T-helper 22 cell (primary cell): ENCODE results near the gene CCL7.

Experiments
- DNase-seq: peaks from one replicate; pipeline ENCODE4 v3.0.0-alpha.2; 2020; ENCODE audit warnings: low read depth

The CCL7 gene

DNA sequence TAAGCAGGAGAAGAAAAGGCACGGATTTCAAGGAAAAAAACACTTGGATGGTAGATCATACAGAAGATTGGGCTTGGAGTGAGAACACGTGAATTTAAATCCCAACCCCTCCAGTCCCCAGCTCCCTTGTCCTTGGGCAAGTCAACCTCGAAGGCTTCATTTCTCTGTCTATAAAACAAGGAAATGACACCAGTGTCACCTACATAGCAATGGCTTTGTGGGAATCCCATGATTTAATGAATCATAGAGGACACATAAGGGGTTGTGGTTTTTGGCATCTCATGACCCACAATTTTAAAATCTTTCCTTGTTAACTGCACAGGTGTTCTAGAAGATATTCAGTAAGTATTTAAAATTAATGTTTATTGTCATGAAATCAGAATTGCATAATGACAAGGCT, 23.1 kb upstream of the CCL7 start:
- no peak for DNase-seq

DNA sequence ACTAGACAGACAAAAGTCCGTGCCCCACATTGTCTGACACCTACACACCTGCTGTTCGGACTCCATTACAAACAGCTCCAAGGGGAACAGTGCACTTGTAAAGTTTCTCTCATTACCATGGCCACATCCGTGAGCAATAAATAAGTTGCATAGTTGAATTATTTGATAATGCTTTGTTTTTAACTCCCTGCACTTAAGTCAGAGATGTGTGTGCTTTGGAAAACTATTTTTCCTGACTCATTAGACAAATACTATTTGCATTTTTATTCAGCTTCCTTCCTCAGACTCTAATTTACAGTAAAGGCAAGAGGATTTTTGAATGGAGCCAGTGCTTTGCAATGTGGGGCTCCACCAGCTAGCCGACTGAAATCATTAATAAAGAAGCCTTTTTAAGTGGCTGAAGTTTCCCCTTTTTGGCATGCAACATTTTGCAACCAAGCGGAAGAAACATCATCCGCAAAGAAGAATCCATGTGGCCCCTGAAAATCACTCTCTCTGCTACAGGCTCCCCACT, 21.5 kb upstream of the CCL7 start:
- DNase-seq, result no peak

DNA sequence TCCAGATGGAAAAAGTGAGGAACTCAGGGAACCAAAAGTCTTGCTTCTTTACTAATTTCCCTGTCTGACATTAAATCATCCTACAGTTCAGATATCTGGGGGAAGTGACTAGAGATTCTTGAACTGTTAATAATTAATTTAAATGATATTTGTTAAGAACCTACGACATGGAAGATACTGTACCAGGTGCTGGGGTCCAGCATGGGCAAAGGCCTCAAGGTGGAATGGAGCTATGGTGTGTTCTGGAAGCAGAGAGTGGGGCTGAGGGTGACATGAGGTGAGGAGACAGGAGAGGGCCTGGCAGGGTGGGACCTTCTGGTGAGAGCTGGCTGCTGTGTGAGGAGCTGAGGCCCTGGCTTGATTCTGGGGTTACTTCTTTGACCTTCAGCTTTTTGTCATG, 21.0 kb upstream of the CCL7 start:
- no peak for DNase-seq

DNA sequence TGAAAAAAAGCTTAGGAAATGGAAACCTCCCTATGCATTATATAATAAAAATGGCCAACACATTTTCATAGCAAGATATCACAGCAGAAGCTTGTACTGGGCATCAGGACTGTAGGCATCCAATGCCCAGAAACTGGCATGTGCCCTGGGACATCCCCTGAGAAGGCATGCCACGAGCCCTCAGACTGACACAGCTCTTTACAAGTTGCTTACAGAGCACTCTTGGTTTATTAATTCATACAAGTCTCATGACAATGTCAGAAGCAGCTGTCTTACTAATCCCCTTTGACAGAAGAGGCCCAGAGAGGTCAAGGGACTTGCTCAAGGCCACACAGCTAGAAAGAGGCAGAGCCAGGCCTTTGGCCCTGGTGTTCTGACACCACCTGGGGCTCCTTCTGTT, 20.5 kb upstream of the CCL7 start:
- no peak for DNase-seq

DNA sequence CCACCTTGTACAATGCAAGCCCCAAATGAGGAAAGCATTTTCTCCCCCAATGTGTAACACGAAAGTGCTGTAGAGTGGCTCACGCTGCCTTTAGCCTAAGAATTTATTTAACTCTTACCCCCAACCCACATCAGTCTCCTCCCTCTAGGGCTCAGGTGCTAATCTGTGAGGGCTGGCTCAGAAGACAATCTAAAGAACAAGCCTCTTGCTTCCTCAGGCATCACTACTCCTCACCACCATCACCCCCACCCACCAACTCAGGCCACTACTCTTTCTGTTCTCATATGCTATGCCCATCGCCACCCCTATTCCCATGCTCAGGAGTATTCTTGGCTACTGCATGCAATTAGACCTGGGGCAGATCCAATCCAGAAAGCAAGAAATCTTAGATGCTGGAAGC, 18.8 kb upstream of the CCL7 start:
- no peak for DNase-seq

- no peak for DNase-seq
Observed at GRCh38 chr17:34252095-34252443, 18.0 kb upstream of the CCL7 start.

GRCh38 chr17:34252444-34253138, 17.4 kb upstream of the CCL7 start:
- no peak for DNase-seq

GRCh38 chr17:34253139-34253525, 16.9 kb upstream of the CCL7 start:
- DNase-seq, result no peak

- no peak for DNase-seq
Observed at GRCh38 chr17:34254146-34254545, 15.9 kb upstream of the CCL7 start.

GRCh38 chr17:34254651-34255380, 15.2 kb upstream of the CCL7 start, which contains the start of gene CCL2:
Gene CCL2, plus strand, starts transcription at chr17:34255285. Its CDS starts 65 bp downstream, at chr17:34255350.
- no peak for DNase-seq

- no peak for DNase-seq
Observed at GRCh38 chr17:34255381-34255732, 14.7 kb upstream of the CCL7 start.

- DNase-seq, result no peak
Observed at GRCh38 chr17:34255841-34256240, 14.2 kb upstream of the CCL7 start.

- DNase-seq, result no peak
Observed at GRCh38 chr17:34257299-34257985, 12.6 kb upstream of the CCL7 start.

DNA sequence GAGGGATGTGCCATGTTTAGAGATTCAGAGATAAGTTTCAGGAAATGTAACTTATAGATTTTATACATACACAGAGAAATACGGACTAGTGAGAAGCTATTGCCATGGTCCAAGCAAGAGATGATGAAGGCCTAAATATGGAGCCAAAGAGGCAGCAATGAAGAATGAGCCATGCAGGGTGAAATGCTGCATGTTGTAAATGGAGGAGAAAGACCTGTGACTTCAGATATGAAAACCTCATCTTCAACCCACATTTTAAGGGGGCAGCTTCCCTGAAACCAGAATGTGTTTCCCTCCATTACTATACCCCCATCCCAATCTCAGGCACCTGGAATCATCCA, 12.1 kb upstream of the CCL7 start:
- no peak for DNase-seq

- DNase-seq, result no peak
Observed at GRCh38 chr17:34259146-34259545, 10.9 kb upstream of the CCL7 start.

GRCh38 chr17:34260861-34261260, 9.2 kb upstream of the CCL7 start:
- no peak for DNase-seq

DNA sequence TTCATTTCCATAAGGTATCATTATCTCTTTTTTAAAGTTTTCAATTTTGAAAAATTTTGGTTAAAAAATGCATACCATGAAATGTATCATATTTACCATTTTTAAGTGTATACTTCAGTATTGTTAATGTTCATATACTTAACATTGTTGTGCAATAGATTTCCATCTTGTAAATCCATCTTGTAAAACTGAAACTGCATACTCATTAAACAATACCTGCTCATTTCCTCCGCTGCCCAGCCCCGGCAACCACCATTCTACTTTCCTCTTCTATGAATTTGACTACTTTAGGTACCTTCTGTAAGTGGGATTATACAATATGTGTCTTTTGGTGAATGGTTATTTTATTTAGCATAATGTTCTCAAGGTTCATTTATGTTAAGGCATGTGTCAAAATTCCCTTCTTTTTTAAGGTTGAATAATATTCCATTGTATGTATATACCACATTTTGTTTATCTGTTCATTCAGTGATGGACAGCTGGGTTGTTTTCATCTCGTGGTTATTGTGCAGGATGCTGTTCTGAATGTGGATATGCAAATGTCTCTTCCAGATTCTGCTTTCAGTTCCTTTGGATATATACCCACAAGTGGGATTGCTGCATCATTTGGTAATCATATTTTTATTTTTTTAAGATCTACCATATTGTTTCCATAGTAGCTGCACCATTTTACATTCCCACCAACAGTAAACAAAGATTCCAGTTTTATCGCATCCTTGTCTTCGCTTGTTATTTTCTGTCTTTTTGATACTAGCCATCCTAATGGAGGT, 8.3 kb upstream of the CCL7 start:
- DNase-seq, result no peak

GRCh38 chr17:34265711-34266110, 4.3 kb upstream of the CCL7 start:
- no peak for DNase-seq

- DNase-seq, result no peak
Observed at GRCh38 chr17:34275881-34276280, 5.9 kb downstream of the CCL7 start.

- no peak for DNase-seq
Observed at GRCh38 chr17:34276826-34277225, 6.8 kb downstream of the CCL7 start.

- DNase-seq, result no peak
Observed at GRCh38 chr17:34283571-34283970, 13.6 kb downstream of the CCL7 start.

- DNase-seq, result no peak
Observed at GRCh38 chr17:34285286-34285792, 15.3 kb downstream of the CCL7 start, which contains the start of gene CCL11. Gene CCL11, plus strand, starts transcription at chr17:34285742. Its CDS starts 67 bp downstream, at chr17:34285809.
